Suprapubic skin (tissue), 2 donors: ENCODE measurements around the gene CACUL1.

Experiments used
- EP300 ChIP-seq: sonication (generic); formaldehyde crosslinking; IDR thresholded peaks from one replicate; pipeline ENCODE4 v1.6.1; 2017; ENCODE audit warnings: antibody characterized with exemption
- POLR2A ChIP-seq, 2 donors: fragments of 450-650 bp; IDR thresholded peaks; one replicate each; pipeline ENCODE4 v1.6.1; 2017; ENCODE audit warnings: antibody characterized with exemption in 2 of 2, mild to moderate bottlenecking in 2 of 2, moderate library complexity in 2 of 2

DNA sequence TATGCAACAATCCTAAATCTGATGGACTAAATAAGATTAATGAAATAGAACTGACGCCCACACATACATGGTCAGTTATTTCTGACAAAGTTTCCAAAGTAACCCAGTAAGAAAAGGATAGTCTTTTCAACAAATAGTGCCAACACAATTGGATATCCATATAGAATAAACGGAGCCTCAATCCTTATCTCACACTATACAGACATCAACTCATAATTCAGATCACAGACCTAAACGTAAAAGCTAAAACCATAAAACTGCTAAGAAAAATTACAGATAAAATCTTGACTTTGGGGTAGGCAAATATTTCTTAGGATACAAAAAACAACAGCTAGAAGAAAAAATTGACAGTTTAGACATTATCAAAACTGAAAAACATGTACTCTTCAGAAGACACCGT lies 8.5 kb downstream of the CACUL1 start:
- TF ChIP-seq POLR2A (IDR thresholded peaks at IDR 0.05) (no peak), EP300 (no peak)
